ENCODE results near the gene INPP5D. TPM values are rescaled to one million over a fixed set of nuclear protein-coding genes. Genes with fewer than 3 reads are reported as not detected.

INPP5D gene
- total RNA-seq, 4 donors from 2014 or later, result 22.8 to 55.3 (median 42.1) TPM

DNA sequence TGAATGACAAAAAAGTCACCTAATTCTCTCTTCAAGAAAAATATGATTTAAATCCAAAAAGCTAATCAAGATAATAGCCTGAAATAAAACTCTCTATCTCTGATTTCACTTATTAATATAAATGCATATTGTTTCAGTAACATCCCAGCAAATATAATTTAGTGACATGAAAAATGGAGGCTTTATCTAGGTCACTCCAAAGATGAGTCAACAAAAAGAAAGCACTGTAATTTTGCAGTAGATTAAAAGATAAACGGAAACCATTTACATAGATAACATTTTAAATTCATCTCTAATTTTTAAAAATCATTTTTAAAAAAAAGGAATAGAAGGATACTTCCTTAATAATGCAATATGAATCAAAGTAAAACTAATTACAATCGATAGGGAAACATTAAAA, 76.9 kb downstream of the INPP5D start:
- Histone ChIP-seq H3K36me3 (peaks cover 0 to 5% (median 0%) of the 10 kb centered on the region in 3 donors), H3K27ac (no peak overlapping the region), H3K27me3 (no peaks in the 10 kb centered on the region), H3K9me3 (peaks cover 0 to 11% (median 0%) of the 10 kb centered on the region in 4 donors), H3K4me3 (no peak overlapping the region), H3K4me1 (no peaks in the 10 kb centered on the region)
- 84 to 86% methylated on average over 2 of the region's 2 CpGs for WGBS, 2 donors
- DNase-seq (ENCODE audit: low spot score in 2 of 2), result no peak
- TF ChIP-seq EP300 (IDR thresholded peaks at IDR 0.05) (no peak), POLR2A (IDR thresholded peaks at IDR 0.05) (no peak)
- TF ChIP-seq, protein P1, sequence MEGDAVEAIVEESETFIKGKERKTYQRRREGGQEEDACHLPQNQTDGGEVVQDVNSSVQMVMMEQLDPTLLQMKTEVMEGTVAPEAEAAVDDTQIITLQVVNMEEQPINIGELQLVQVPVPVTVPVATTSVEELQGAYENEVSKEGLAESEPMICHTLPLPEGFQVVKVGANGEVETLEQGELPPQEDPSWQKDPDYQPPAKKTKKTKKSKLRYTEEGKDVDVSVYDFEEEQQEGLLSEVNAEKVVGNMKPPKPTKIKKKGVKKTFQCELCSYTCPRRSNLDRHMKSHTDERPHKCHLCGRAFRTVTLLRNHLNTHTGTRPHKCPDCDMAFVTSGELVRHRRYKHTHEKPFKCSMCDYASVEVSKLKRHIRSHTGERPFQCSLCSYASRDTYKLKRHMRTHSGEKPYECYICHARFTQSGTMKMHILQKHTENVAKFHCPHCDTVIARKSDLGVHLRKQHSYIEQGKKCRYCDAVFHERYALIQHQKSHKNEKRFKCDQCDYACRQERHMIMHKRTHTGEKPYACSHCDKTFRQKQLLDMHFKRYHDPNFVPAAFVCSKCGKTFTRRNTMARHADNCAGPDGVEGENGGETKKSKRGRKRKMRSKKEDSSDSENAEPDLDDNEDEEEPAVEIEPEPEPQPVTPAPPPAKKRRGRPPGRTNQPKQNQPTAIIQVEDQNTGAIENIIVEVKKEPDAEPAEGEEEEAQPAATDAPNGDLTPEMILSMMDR (IDR thresholded peaks at IDR 0.05), result no peak

DNA sequence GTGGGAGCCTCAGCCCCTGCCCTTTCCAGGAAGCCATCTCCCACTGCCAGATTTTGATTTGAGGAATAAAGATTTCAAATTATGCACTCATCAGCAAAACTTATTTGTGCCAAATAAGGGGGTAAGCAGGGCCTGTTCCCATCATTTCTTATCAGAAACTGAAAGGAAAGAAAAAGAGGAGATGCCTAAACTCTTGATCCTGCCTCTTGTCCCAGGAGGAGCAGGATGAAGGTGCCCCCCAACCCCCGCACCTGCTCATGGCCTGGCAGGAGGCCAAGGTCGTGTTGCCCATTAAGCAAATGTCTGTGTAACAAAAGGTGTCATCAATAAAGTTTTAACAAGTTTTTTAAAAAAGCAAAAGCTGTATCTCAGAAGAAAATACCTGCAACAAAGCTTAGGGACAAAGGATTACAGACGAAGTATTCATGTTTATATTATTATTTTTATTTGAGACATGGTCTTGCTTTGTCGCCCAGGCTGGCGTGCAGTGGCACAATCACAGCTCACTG, 80.0 kb downstream of the INPP5D start:
- H3K36me3 ChIP-seq, result peaks cover 0 to 5% (median 0%) of the 10 kb centered on the region in 3 donors
- peaks cover 0 to 3% (median 0%) of the 10 kb centered on the region in 4 donors for H3K4me1 ChIP-seq
- H3K27me3 ChIP-seq, result no peaks in the 10 kb centered on the region
- DNase-seq (ENCODE audit: low spot score in 2 of 2), result no peak
- peaks cover 0 to 11% (median 0%) of the 10 kb centered on the region in 4 donors for H3K9me3 ChIP-seq
- TF ChIP-seq EP300 (IDR thresholded peaks at IDR 0.05) (no peak), POLR2A (IDR thresholded peaks at IDR 0.05) (no peak)
- TF ChIP-seq, protein P1 (IDR thresholded peaks at IDR 0.05), result no peak
- H3K27ac ChIP-seq, result no peak overlapping the region
- no peak overlapping the region for H3K4me3 ChIP-seq
- WGBS, 2 donors, result 64 to 76% methylated on average over 5 of the region's 5 CpGs

DNA sequence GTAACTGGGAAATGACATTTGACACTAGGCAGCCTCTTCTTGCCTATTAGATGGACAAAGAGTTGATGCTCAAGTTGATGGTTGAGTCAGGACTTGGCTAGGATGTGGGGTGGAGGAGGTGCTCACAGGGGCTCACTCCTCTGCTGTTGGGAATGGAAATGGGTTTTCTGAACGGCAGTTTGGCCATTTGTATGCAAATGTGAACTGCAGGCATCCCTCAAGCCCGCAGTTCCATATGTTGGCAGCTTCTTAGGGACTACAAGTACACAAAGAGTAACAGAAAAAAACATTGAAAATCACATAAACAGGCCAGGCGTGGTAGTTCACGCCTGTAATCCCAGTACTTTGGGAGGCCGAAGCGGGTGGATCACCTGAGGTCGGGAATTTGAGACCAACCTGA, 80.8 kb downstream of the INPP5D start:
- TF ChIP-seq, protein P1 (IDR thresholded peaks at IDR 0.05), result no peak
- TF ChIP-seq EP300 (IDR thresholded peaks at IDR 0.05) (no peak), POLR2A (IDR thresholded peaks at IDR 0.05) (no peak)
- H3K36me3 ChIP-seq, result peaks cover 0 to 1% (median under 1%) of the 10 kb centered on the region in 3 donors
- no peak overlapping the region for H3K4me3 ChIP-seq
- no peak for DNase-seq (ENCODE audit: low spot score in 2 of 2)
- H3K4me1 ChIP-seq, result peaks cover 0 to 3% (median 0%) of the 10 kb centered on the region in 4 donors
- WGBS, 2 donors, result 78 to 81% methylated on average over 7 of the region's 7 CpGs
- H3K27me3 ChIP-seq, result no peaks in the 10 kb centered on the region
- H3K9me3 ChIP-seq, result peaks cover 0 to 5% (median 0%) of the 10 kb centered on the region in 4 donors
- no peak overlapping the region for H3K27ac ChIP-seq

DNA sequence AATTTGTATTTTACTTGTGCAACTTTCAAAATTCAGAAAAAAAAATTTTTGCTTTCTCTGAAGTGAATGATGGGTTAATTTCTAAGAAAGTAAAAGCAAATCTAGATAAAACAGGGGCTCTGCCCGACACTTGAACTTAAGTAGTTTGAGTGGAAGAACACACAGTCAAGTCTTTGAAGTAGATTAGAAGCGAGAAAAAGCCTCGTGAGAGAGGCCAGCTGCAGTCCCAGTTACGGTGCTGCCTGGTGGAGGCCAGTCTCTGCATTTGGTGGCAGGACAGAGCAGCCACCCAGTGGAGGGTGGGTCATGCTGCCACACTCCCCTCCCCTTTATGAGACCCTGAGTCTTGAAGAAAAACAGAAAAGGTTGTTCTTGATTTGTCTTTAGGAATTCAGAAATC, 81.8 kb downstream of the INPP5D start:
- WGBS, 2 donors, result 45 to 56% methylated on average over 4 of the region's 4 CpGs
- TF ChIP-seq EP300 (IDR thresholded peaks at IDR 0.05), result no peak
- TF ChIP-seq, protein P1 (IDR thresholded peaks at IDR 0.05), result no peak
- no peak for TF ChIP-seq POLR2A (IDR thresholded peaks at IDR 0.05)
- Histone ChIP-seq H3K27me3 (no peaks in the 10 kb centered on the region), H3K27ac (no peak overlapping the region), H3K9me3 (no peaks in the 10 kb centered on the region), H3K4me3 (no peak overlapping the region), H3K36me3 (peaks cover 0 to 8% (median 0%) of the 10 kb centered on the region in 3 donors), H3K4me1 (peaks cover 0 to 3% (median 0%) of the 10 kb centered on the region in 4 donors)
- DNase-seq (ENCODE audit: low spot score in 2 of 2), result no peak

- peaks cover 0 to 3% (median 0%) of the 10 kb centered on the region in 4 donors for H3K4me1 ChIP-seq
- peaks cover 0 to 8% (median 0%) of the 10 kb centered on the region in 3 donors for H3K36me3 ChIP-seq
- H3K27me3 ChIP-seq, result no peaks in the 10 kb centered on the region
- no peak for DNase-seq (ENCODE audit: low spot score in 2 of 2)
- WGBS, 2 donors, result 66 to 72% methylated on average over 6 of the region's 6 CpGs
- no peak overlapping the region for H3K4me3 ChIP-seq
- H3K9me3 ChIP-seq, result no peaks in the 10 kb centered on the region
- TF ChIP-seq EP300 (IDR thresholded peaks at IDR 0.05) (no peak), POLR2A (IDR thresholded peaks at IDR 0.05) (no peak)
- TF ChIP-seq, protein P1 (IDR thresholded peaks at IDR 0.05), result no peak
- no peak overlapping the region for H3K27ac ChIP-seq
Measured at GRCh38 chr2:233142355-233142897, 82.3 kb downstream of the INPP5D start.
